Measurements from ENCODE around the gene SLC35C1.

- no peak for TF ChIP-seq CTCF (IDR thresholded peaks at IDR 0.05; ENCODE audit: low read depth, low read length, poor library complexity, severe bottlenecking)
- TF ChIP-seq EZH2phosphoT487 (IDR thresholded peaks at IDR 0.05; ENCODE audit: borderline replicate concordance, low read length), result no peak
Observed at GRCh38 chr11:45834298-45834756, 29.4 kb downstream of the SLC35C1 start.

All from DOHH2 (cell line).